Ovary (tissue), 3 donors: ENCODE results near the gene ETV3.

ENCODE experiments used
- POLR2A ChIP-seq: fragments of 450-650 bp; IDR thresholded peaks from one replicate; pipeline ENCODE4 v1.6.1; 2017; ENCODE audit warnings: antibody characterized with exemption, mild to moderate bottlenecking, moderate library complexity
- TF ChIP-seq, protein P1 (sequence below), 3 donors: fragments of 450-650 bp in 2 of 3; fragments of 200-600 bp in 1 of 3; IDR thresholded peaks; one replicate each; pipeline versions ENCODE4 v1.5.1 to v1.8.0; 2016 to 2022; ENCODE audit warnings: antibody characterized with exemption in 3 of 3, mild to moderate bottlenecking in 1 of 3
- donor health status: DM: no; HTN: no; CAD: no.

- TF ChIP-seq, protein P1, sequence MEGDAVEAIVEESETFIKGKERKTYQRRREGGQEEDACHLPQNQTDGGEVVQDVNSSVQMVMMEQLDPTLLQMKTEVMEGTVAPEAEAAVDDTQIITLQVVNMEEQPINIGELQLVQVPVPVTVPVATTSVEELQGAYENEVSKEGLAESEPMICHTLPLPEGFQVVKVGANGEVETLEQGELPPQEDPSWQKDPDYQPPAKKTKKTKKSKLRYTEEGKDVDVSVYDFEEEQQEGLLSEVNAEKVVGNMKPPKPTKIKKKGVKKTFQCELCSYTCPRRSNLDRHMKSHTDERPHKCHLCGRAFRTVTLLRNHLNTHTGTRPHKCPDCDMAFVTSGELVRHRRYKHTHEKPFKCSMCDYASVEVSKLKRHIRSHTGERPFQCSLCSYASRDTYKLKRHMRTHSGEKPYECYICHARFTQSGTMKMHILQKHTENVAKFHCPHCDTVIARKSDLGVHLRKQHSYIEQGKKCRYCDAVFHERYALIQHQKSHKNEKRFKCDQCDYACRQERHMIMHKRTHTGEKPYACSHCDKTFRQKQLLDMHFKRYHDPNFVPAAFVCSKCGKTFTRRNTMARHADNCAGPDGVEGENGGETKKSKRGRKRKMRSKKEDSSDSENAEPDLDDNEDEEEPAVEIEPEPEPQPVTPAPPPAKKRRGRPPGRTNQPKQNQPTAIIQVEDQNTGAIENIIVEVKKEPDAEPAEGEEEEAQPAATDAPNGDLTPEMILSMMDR (IDR thresholded peaks at IDR 0.05): no peak
- no peak for TF ChIP-seq POLR2A
Measured at GRCh38 chr1:157170677-157171515, 32.7 kb upstream of the ETV3 start.
